Measurements from ENCODE around the gene PMM2. TPM values are rescaled to one million over a fixed set of nuclear protein-coding genes. Genes with fewer than 3 reads are reported as not detected.
A peak's percentile ranks its signal among the peaks of the same experiment; 100 is the strongest.
"Not testable (repeated sequence)": the region's sequence is repeated elsewhere in the genome, so short reads cannot be mapped to it uniquely, and the experiment has no call there.

Gene PMM2
- polyA plus RNA-seq (ENCODE audit: insufficient read length in 10 of 10): 10 to 100 TPM; 18.0 to 25.5 (median 20.3) TPM
- long read RNA-seq, donor 1, partial matches to known transcripts: 0 of 9 reads
- long read RNA-seq, donor 1, other reads (novel, unspliced or antisense): 0 of 9 reads
- long read RNA-seq, donor 2, full-length matches to known transcripts: 6 of 11 reads
- long read RNA-seq, donor 2, partial matches to known transcripts: 5 of 11 reads
- long read RNA-seq, donor 2, other reads (novel, unspliced or antisense): 0 of 11 reads
- long read RNA-seq, donor 3: 0 reads
- long read RNA-seq, donor 4, partial matches to known transcripts: 20 of 87 reads
- long read RNA-seq, donor 4, other reads (novel, unspliced or antisense): 63 of 87 reads
- long read RNA-seq, donor 5, full-length matches to known transcripts: 7 of 7 reads
- long read RNA-seq, donor 5, partial matches to known transcripts: 0 of 7 reads
- long read RNA-seq, donor 5, other reads (novel, unspliced or antisense): 0 of 7 reads
- long read RNA-seq, donor 6, partial matches to known transcripts: 10 of 14 reads
- long read RNA-seq, donor 6, other reads (novel, unspliced or antisense): 0 of 14 reads
- long read RNA-seq, donor 7, full-length matches to known transcripts: 9 of 9 reads
- long read RNA-seq, donor 7, partial matches to known transcripts: 0 of 9 reads
- long read RNA-seq, donor 7, other reads (novel, unspliced or antisense): 0 of 9 reads
- long read RNA-seq, donor 8, transcript PMM2-201 (8 exons, 2,313 nt): major isoform, 7 of 8 reads
- long read RNA-seq, donor 8, partial matches to known transcripts: 0 of 8 reads
- long read RNA-seq, donor 8, other reads (novel, unspliced or antisense): 0 of 8 reads
- long read RNA-seq, donor 9: 0 reads

- DNase-seq: peak; percentile 97 to 98 (median 97)
Observed at GRCh38 chr16:8797364-8798173, at the start of gene PMM2, which contains the start of gene TMEM186. Gene PMM2 (plus strand): TSS chr16:8797839. CDS start chr16:8797883, 44 bp downstream. Gene TMEM186 (minus strand): TSS chr16:8797639. CDS start chr16:8797614, 25 bp downstream.

DNA sequence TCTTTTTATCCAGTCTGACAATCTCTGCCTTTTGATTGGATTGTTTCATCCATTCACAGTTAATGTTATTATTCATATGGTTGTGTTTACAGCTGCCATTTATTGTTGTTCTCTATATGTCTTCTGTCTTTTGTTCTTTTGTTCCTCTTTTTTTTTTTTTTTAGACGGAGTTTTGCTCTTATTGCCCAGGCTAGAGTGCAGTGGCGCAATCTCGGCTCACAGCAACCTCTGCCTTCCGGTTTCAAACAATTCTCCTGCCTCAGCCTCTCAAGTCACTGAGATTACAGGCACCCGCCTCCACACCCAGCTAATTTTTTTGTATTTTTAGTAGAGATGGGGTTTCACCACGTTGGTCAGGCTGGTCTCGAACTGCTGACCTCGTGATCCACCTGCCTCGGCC is 48.7 kb upstream of the PMM2 start:
- DNase-seq: not testable (repeated sequence)

DNA sequence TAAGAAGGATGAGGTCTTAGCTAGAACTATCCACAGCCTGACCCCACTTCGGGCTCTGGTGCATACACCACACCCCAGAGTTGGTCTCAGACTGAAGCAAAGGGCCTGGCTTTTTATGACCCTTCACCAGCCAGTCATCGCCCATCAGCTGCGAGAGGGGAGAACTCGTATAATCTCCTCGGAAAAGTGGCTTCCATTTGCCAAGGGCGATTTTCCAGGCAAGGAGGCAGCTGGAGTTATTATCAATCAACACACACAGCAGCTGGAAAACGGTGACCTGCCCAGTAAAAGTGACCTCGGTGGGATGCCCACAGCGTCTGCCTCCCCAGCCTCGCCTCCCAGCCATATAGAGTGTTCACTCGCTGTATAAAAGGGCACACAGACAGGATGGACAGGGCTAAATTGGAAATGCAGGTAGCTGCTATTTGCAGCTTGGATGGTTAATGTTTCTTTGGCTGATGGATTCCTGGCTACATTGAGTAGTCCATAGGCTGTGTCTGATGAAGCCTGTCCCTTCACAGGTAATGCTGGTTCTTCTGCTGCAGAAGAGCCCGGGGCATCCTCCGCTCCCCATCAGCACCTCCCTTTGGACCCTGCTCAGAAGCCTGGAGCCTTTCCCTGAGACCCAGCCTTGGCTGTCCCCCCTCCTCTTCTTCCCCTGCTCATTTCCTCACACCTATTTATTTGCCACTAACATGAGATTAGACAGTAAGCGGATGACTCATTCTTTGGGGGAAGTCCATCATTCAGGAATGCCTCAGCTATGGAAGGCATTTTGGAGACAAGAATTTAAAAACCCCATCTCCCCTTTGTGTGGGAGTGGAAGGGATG is 45.9 kb upstream of the PMM2 start:
- DNase-seq: peak in 1 of 3 donors; percentile 68

- DNase-seq: no peak
Observed at GRCh38 chr16:8752706-8753105, 44.9 kb upstream of the PMM2 start.

GRCh38 chr16:8753416-8754054 is 44.1 kb upstream of the PMM2 start:
- DNase-seq: no peak

- no peak for DNase-seq
Observed at GRCh38 chr16:8756755-8757154, 40.9 kb upstream of the PMM2 start.

GRCh38 chr16:8758022-8758421 is 39.6 kb upstream of the PMM2 start:
- no peak for DNase-seq

DNA sequence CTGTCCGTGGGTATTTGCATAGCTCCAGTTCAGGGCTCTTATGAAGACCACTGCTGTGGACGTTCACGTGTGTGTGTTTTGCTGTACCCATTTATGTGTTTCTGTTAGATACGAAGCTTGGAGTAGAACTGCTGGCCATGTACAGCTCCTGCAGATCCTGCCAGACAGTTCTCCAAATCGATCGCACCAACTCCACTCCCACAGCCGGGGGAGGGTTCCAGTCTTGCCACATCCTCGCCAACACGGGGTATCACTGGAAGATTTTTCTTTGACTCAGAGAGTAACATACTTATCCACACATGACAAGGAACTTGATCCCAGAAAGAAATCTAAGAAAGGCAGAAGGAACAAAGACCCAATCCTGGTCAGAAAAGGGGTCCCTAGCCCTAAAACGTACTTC is 37.6 kb upstream of the PMM2 start:
- DNase-seq: no peak

DNA sequence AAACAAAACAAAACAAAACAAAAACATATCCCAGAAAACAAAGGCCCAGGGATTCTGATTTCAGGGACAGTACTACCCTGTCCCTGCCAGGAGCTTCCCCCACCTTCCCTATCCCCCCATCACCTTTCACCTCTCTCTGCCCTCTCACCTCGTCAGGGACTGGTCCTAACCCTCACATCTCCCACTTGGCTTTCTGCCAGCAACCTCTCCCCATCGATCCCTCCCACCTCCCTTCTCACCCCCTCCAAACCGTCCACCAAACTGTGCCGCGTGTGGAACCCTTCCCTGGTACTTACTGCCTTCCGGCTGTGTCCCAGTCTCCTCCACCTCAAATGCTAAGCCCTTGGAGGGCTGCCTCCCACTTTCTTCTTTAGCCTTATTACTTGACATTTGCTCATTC is 36.6 kb upstream of the PMM2 start:
- no peak for DNase-seq

GRCh38 chr16:8762254-8762653 is 35.4 kb upstream of the PMM2 start:
- DNase-seq: no peak

GRCh38 chr16:8763083-8763482 is 34.6 kb upstream of the PMM2 start:
- DNase-seq: no peak

GRCh38 chr16:8763899-8764298 is 33.7 kb upstream of the PMM2 start:
- no peak for DNase-seq

DNA sequence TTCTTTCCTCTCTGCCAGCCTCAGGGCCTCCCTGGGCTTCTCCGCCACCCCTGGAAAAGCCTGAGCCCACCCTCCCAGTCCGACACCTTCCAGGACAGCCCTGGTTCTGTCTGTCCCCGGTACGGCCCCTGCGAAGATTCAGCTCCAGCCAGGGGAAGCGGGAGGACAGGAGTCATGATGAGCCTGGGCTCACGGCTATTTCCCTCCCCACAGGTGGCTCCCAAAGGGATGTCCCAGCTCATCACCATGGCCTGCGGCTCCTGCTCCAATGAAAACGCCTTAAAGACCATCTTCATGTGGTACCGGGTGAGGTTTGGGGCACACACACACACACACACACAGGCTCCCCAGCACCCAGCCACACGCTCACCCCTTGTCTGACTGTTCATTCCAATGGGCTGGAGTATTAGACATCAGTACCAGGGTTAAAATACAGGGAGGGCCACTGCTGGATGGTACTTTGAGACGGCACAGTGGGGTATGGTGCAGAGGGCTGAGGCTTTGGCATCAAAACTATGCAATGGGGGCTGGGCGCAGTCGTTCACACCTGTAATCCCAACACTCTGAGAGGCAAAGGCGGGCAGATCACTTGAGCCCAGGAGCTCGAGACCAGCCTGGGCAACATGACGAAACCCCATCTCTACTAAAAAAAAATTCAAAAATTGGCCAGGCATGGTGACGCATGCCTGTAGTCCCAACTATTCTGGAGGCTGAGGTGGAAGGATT is 33.0 kb upstream of the PMM2 start:
- no peak for DNase-seq

DNA sequence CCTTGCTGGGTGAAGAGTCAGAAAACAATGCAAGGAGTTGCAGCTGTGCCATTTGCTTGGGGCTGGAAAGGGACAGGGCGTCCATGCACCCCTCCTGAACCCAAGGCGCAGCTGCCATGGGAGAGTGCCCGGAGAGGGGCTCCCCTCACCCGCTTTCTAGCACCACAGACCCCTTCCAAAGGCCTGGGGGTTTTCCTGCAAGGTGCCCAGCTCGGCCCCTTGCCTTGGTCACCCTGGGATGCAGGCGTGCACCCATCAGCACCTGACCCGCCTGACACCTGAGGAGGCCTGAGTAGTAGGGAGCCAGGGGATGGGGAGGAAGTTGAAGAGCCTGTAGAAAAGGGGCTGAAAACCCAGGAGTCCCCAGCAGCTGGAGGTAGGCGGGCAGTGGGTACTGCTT is 30.5 kb upstream of the PMM2 start:
- DNase-seq: no peak

DNA sequence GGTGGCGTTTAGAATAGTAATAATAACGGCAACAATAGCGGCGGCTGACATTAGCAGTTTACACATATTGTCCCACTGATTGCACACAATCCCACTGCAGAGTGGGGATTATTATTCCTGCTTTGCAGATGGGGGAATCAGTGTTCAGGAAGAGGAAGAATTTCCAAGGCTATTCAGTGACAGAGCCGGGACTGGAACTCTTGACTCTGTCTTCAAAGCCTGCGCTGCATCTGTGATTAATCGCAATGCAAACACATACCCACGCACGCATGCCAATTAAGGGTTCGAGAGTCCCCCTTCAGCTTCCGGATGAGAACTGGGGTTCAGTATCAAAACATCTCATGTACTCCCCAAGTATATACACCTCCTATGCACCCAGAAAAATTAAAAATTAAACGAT is 29.4 kb upstream of the PMM2 start:
- DNase-seq: no peak

GRCh38 chr16:8768692-8769091 is 28.9 kb upstream of the PMM2 start:
- DNase-seq: no peak

DNA sequence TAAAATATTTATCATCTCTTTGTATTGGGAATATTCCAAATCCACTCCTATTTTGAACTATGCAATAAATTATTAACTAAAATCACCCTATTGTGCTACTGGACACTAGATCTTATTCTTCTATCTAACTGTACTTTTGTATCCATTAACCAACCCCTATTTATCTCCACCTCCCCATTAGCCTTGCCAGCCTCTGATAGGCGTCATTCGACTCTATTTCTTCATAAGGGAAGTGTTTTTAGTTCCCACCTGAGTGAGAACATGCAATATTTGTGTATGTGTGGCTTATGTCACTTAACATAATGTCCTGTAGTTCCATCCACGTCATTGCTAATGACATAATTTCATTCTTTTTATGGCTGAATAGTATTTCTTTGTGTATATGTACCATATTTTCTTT is 24.1 kb upstream of the PMM2 start:
- no peak for DNase-seq

- no peak for DNase-seq
Observed at GRCh38 chr16:8774208-8774607, 23.4 kb upstream of the PMM2 start.

GRCh38 chr16:8775359-8775758 is 22.3 kb upstream of the PMM2 start:
- DNase-seq: no peak

DNA sequence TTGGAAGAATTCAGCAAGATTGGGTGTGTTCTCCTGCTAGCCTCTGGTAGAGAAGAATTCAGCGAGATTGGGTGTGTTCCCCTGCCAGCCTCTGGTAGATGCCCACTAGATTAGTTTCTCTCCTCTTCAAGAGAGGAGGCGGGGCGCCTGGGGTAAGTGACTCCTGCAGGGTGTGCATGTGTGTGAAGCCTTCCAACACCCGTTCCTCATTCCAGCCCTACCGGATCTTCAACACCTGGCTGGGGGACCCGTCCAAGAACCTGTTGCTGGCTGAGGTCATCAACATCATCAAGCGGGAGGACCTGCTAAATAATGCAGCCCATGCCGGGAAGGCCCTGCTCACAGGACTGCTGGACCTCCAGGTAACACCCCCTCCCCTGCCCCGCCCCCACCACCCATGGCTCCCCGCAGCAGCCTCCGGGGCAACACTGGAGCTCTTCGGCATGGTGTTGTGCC is 21.5 kb upstream of the PMM2 start:
- DNase-seq: no peak
